DND-41 (cell line): ENCODE results near the gene COL13A1.

Experiments used
- CTCF ChIP-seq: IDR thresholded peaks from 2 replicates; pipeline ENCODE4 v1.5.1; 2012; ENCODE audit warnings: borderline replicate concordance, low read length, moderate library complexity, mild to moderate bottlenecking; ENCODE audit not compliant: poor library complexity, severe bottlenecking; ENCODE audit errors: extremely low read depth
- EZH2 ChIP-seq: IDR thresholded peaks from 3 replicates; pipeline ENCODE4 v1.6.1; 2012; ENCODE audit warnings: borderline replicate concordance, low read depth, mild to moderate bottlenecking, moderate library complexity, low read length, inconsistent platforms; ENCODE audit not compliant: severe bottlenecking

GRCh38 chr10:69910561-69910960 lies 108.9 kb downstream of the COL13A1 start:
- no peak for TF ChIP-seq CTCF
- no peak for TF ChIP-seq EZH2
